ENCODE results near the gene MOB1A.
A peak's percentile ranks its signal among the peaks of the same experiment; 100 is the strongest.
"Not testable (repeated sequence)": the region's sequence is repeated elsewhere in the genome, so short reads cannot be mapped to it uniquely, and the experiment has no call there.

Gene MOB1A

GRCh38 chr2:74198461-74199274 lies 20.0 kb upstream of the MOB1A start, which contains the start of gene MTHFD2:
TSS of gene MTHFD2 (plus strand) at chr2:74198615. CDS start at chr2:74198642, 27 bp downstream.
- DNase-seq (ENCODE audit: low spot score) = peak; percentile 97

GRCh38 chr2:74198023-74198460 lies 19.4 kb upstream of the MOB1A start:
- no peak for DNase-seq (ENCODE audit: low spot score)

GRCh38 chr2:74197049-74197448 lies 18.4 kb upstream of the MOB1A start:
- DNase-seq (ENCODE audit: low spot score) = no peak

GRCh38 chr2:74194799-74195198 lies 16.1 kb upstream of the MOB1A start:
- no peak for DNase-seq (ENCODE audit: low spot score)

- DNase-seq (ENCODE audit: low spot score) = no peak
Measured at GRCh38 chr2:74191596-74192380, 13.1 kb upstream of the MOB1A start.

GRCh38 chr2:74188696-74189095 lies 10.0 kb upstream of the MOB1A start:
- no peak for DNase-seq (ENCODE audit: low spot score)

- no peak for DNase-seq (ENCODE audit: low spot score)
Measured at GRCh38 chr2:74188018-74188601, 9.4 kb upstream of the MOB1A start.

GRCh38 chr2:74186706-74187105 lies 8.0 kb upstream of the MOB1A start:
- not testable (repeated sequence) for DNase-seq (ENCODE audit: low spot score)

GRCh38 chr2:74186038-74186437 lies 7.4 kb upstream of the MOB1A start:
- DNase-seq (ENCODE audit: low spot score) = peak; percentile 76

- no peak for DNase-seq (ENCODE audit: low spot score)
Measured at GRCh38 chr2:74183878-74184277, 5.2 kb upstream of the MOB1A start.

- DNase-seq (ENCODE audit: low spot score) = peak; percentile 48
Measured at GRCh38 chr2:74181739-74182138, 3.1 kb upstream of the MOB1A start.

GRCh38 chr2:74179063-74179865 lies 585 bp upstream of the MOB1A start:
- DNase-seq (ENCODE audit: low spot score) = no peak

GRCh38 chr2:74177696-74178095 lies 983 bp downstream of the MOB1A start:
- DNase-seq (ENCODE audit: low spot score) = no peak

- DNase-seq (ENCODE audit: low spot score) = no peak
Measured at GRCh38 chr2:74174909-74175308, 3.8 kb downstream of the MOB1A start.

GRCh38 chr2:74168739-74169138 lies 9.9 kb downstream of the MOB1A start:
- DNase-seq (ENCODE audit: low spot score) = no peak

- no peak for DNase-seq (ENCODE audit: low spot score)
Measured at GRCh38 chr2:74164761-74165160, 13.9 kb downstream of the MOB1A start.

- DNase-seq (ENCODE audit: low spot score) = no peak
Measured at GRCh38 chr2:74162951-74163350, 15.7 kb downstream of the MOB1A start.

- DNase-seq (ENCODE audit: low spot score) = no peak
Measured at GRCh38 chr2:74155830-74156229, 22.8 kb downstream of the MOB1A start.

GRCh38 chr2:74152954-74153353 lies 25.7 kb downstream of the MOB1A start:
- DNase-seq (ENCODE audit: low spot score) = no peak

- DNase-seq (ENCODE audit: low spot score) = no peak
Measured at GRCh38 chr2:74149570-74150319, 28.9 kb downstream of the MOB1A start.

- DNase-seq (ENCODE audit: low spot score) = no peak
Measured at GRCh38 chr2:74149247-74149525, 29.5 kb downstream of the MOB1A start.
